HG02870 (cell line): ENCODE results near the gene HSPB6.

ENCODE experiments used
- ATAC-seq: cut with Tn5 transposase; IDR thresholded peaks from one replicate; pipeline ENCODE4 v1.9.1; 2021; ENCODE audit warnings: mild to moderate bottlenecking, moderate library complexity; ENCODE audit not compliant: unreplicated experiment

The HSPB6 gene

GRCh38 chr19:35746531-35746930, 10.3 kb downstream of the HSPB6 start:
- ATAC-seq: no peak

- ATAC-seq: no peak
These were observed 10.8 kb downstream of the HSPB6 start for GRCh38 chr19:35746087-35746462.

- peak; percentile 46 for ATAC-seq
These were observed 11.3 kb downstream of the HSPB6 start, which contains the start of the genes PSENEN and U2AF1L4 for GRCh38 chr19:35745328-35746086. PSENEN (plus strand) TSS chr19:35745651; CDS start chr19:35745931, 280 bp downstream. U2AF1L4 (minus strand) TSS chr19:35745418; CDS start chr19:35745391, 27 bp downstream.

- ATAC-seq: peak; percentile 42
These were observed 12.2 kb downstream of the HSPB6 start for GRCh38 chr19:35744430-35745327.

- ATAC-seq: no peak
These were observed 13.0 kb downstream of the HSPB6 start for GRCh38 chr19:35743640-35744429.

- no peak for ATAC-seq
These were observed 14.6 kb downstream of the HSPB6 start, which contains the start of gene IGFLR1 for GRCh38 chr19:35742121-35742724. IGFLR1 (minus strand) TSS chr19:35742452; CDS start chr19:35741180, 1,272 bp downstream.

- no peak for ATAC-seq
These were observed 15.7 kb downstream of the HSPB6 start for GRCh38 chr19:35741203-35741515.

GRCh38 chr19:35740423-35741202, 16.2 kb downstream of the HSPB6 start:
- peak; percentile 50 for ATAC-seq

- peak; percentile 12 for ATAC-seq
These were observed 16.8 kb downstream of the HSPB6 start for GRCh38 chr19:35740108-35740422.

- no peak for ATAC-seq
These were observed 17.3 kb downstream of the HSPB6 start for GRCh38 chr19:35739275-35740107.

GRCh38 chr19:35738887-35739229, 18.0 kb downstream of the HSPB6 start:
- ATAC-seq: no peak

GRCh38 chr19:35738021-35738886, 18.6 kb downstream of the HSPB6 start:
- ATAC-seq: no peak

GRCh38 chr19:35736913-35737886, 19.6 kb downstream of the HSPB6 start:
- ATAC-seq: no peak

- ATAC-seq: no peak
These were observed 21.9 kb downstream of the HSPB6 start for GRCh38 chr19:35734889-35735288.

- ATAC-seq: no peak
These were observed 22.6 kb downstream of the HSPB6 start for GRCh38 chr19:35734273-35734672.

- no peak for ATAC-seq
These were observed 23.4 kb downstream of the HSPB6 start for GRCh38 chr19:35733180-35734125.
